Mucosa of stomach (tissue), 1 donor: ENCODE data around the gene ALDH16A1.
"Not testable (repeated sequence)": the region's sequence is repeated elsewhere in the genome, so short reads cannot be mapped to it uniquely, and the experiment has no call there.

Source experiments
- H3K27me3 ChIP-seq: one replicate; pipeline ENCODE4 v1.7.0; 2013; ENCODE audit warnings: mild to moderate bottlenecking, low read length; ENCODE audit not compliant: control insufficient read depth, insufficient read depth
- H3K36me3 ChIP-seq: one replicate; pipeline ENCODE4 v1.7.0; 2013; ENCODE audit warnings: low read length; ENCODE audit not compliant: control insufficient read depth, insufficient read depth
- H3K4me1 ChIP-seq: one replicate; pipeline ENCODE4 v1.7.0; 2013; ENCODE audit warnings: mild to moderate bottlenecking, low read length; ENCODE audit not compliant: control insufficient read depth, insufficient read depth
- H3K4me3 ChIP-seq: one replicate; pipeline ENCODE4 v1.7.0; 2013; ENCODE audit warnings: low read length
- H3K9ac ChIP-seq: one replicate; pipeline ENCODE4 v1.7.0; 2013; ENCODE audit warnings: mild to moderate bottlenecking, low read length, moderate library complexity
- H3K9me3 ChIP-seq: one replicate; pipeline ENCODE4 v1.7.0; 2013; ENCODE audit warnings: mild to moderate bottlenecking, low read length, moderate library complexity; ENCODE audit not compliant: control insufficient read depth
- donor health status: Pancreatic carcinoma.

The ALDH16A1 gene

DNA sequence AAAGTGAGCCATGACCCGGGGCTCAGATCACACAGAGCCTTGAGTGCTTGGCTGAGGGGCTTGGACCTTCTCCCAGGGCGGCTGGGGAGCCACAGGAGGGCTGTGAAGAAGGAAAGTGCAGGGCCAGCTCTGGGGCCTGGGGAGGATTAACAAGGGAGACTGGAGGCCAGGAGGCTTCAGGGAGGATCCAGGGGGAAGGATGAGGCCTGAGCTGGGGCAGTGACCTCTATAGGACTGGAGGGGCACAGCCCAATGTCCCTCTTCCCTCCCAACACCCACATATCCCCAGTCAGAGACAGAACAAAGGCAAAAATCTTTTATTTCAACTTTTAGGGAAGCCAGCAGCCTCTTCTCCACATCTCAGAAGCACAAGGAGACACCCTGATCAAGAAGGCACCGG is 7.0 kb upstream of the ALDH16A1 start:
- Histone ChIP-seq H3K9me3 (no peaks in the 10 kb centered on the region), H3K9ac (no peak overlapping the region), H3K4me1 (peaks cover 10% of the 10 kb centered on the region), H3K27me3 (peaks cover 14% of the 10 kb centered on the region), H3K36me3 (peaks cover 9% of the 10 kb centered on the region), H3K4me3 (no peak overlapping the region)

- no peak overlapping the region for H3K9ac ChIP-seq
- no peaks in the 10 kb centered on the region for H3K9me3 ChIP-seq
- peaks cover 12% of the 10 kb centered on the region for H3K4me1 ChIP-seq
- no peak overlapping the region for H3K4me3 ChIP-seq
- no peaks in the 10 kb centered on the region for H3K27me3 ChIP-seq
- peaks cover 9% of the 10 kb centered on the region for H3K36me3 ChIP-seq
These were observed 5.3 kb upstream of the ALDH16A1 start for GRCh38 chr19:49447485-49448431.

DNA sequence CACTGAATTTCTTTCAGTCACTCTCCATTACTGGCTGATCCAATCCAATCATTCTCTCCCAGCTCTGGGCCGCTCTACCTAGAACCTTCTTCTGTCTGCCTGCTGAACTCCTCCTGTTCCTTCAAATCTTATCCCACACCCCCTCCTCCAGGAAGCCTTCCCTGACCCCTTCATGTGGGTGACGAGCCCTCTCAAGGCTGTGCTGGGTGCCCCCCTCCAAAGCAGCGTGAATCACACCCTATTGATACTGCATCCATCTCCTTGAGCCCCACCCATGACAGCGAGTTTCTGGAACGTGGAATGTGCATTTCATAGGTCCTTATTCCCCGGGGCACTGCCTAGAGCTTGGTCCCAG is 4.6 kb upstream of the ALDH16A1 start:
- H3K36me3 ChIP-seq, result peaks cover 9% of the 10 kb centered on the region
- H3K4me3 ChIP-seq, result no peak overlapping the region
- no peaks in the 10 kb centered on the region for H3K9me3 ChIP-seq
- no peaks in the 10 kb centered on the region for H3K27me3 ChIP-seq
- H3K9ac ChIP-seq, result no peak overlapping the region
- peaks cover 12% of the 10 kb centered on the region for H3K4me1 ChIP-seq

DNA sequence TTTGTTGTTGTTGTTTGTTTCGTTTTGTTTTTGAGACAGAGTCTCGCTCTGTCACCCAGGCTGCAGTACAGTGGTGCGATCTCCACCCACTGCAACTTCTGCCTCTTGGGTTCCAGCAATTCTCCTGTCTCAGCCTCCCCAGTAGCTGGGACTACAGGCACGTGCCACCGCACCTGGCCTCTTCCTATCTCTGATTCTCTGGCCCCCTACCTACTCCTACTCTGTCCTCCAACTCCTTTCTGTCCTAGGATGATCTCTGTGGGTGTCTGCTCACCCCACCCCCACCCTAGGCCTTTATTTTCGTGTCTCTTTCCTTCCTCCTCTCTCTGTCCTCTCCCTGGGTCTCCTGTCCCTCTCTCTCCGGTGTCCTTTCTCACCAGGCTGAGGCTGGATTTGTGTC is 2.6 kb upstream of the ALDH16A1 start:
- Histone ChIP-seq H3K27me3 (no peaks in the 10 kb centered on the region), H3K4me1 (peaks cover 18% of the 10 kb centered on the region), H3K9me3 (no peaks in the 10 kb centered on the region), H3K4me3 (peak overlapping the region; percentile 8), H3K9ac (peak overlapping the region; percentile 95), H3K36me3 (peaks cover 9% of the 10 kb centered on the region)

GRCh38 chr19:49451430-49452181 is 1.4 kb upstream of the ALDH16A1 start, which contains the start of gene PIH1D1:
Gene PIH1D1, minus strand, starts transcription at chr19:49451814. Its CDS starts 240 bp downstream, at chr19:49451574.
- Histone ChIP-seq H3K9ac (peak within 1 kb of the TSS; percentile 97), H3K4me3 (peak within 1 kb of the TSS; percentile 99), H3K9me3 (no peaks in the 10 kb centered on the region), H3K27me3 (no peaks in the 10 kb centered on the region), H3K36me3 (peaks cover 9% of the 10 kb centered on the region), H3K4me1 (peaks cover 18% of the 10 kb centered on the region)

- H3K4me1 ChIP-seq, result peaks cover 22% of the 10 kb centered on the region
These were observed 774 bp downstream of the ALDH16A1 start for GRCh38 chr19:49453757-49454240.

DNA sequence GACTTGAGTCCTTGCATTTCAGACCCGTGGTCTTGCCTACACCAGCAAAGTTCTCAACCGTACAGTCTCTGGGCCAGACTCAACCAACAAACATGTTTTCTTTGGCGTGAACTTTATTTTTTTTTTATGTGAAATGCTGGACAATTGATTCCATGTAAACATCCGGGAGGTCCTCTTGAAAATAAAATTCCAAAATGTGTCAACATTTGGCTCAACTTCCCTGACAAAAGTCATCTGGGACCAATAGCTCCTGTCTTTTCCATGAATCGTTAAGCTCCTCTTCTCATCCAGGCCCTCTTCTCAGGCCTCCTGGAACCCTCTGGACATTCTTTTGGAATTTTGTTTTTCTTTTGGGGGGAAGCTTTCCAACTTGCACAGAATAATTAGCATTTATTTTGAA is 2.7 kb downstream of the ALDH16A1 start:
- H3K9ac ChIP-seq, result no peak overlapping the region
- H3K27me3 ChIP-seq, result no peaks in the 10 kb centered on the region
- H3K9me3 ChIP-seq, result no peaks in the 10 kb centered on the region
- peaks cover 19% of the 10 kb centered on the region for H3K4me1 ChIP-seq
- no peak overlapping the region for H3K4me3 ChIP-seq
- no peaks in the 10 kb centered on the region for H3K36me3 ChIP-seq

More at GRCh38 chr19:49453757-49454240, 774 bp downstream of the ALDH16A1 start:
- Histone ChIP-seq H3K4me3 (peak overlapping the region; percentile 81), H3K9me3 (no peaks in the 10 kb centered on the region), H3K27me3 (no peaks in the 10 kb centered on the region), H3K9ac (peak overlapping the region; percentile 97), H3K36me3 (peaks cover 7% of the 10 kb centered on the region)

DNA sequence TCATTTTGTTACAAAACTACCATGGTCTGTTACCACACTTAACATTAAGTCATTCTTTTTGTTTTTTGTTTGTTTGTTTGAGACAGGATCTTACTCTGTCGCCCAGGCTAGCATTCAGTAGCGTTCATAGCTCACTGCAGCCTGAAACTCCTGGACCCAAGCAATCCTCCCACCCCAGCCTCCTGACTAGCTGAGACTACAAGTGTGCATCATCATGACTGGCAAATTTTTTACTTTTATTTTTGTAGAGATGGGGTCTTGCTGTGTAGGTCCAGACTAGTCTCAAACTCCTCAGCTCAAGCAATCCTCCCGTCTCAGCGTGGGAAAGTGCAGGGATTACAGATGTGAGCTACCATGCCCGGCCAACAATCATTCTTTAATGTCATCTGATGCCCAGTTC is 3.3 kb downstream of the ALDH16A1 start:
- Histone ChIP-seq H3K9ac (no peak overlapping the region), H3K27me3 (no peaks in the 10 kb centered on the region), H3K9me3 (no peaks in the 10 kb centered on the region), H3K4me1 (peaks cover 15% of the 10 kb centered on the region), H3K4me3 (no peak overlapping the region), H3K36me3 (no peaks in the 10 kb centered on the region)

DNA sequence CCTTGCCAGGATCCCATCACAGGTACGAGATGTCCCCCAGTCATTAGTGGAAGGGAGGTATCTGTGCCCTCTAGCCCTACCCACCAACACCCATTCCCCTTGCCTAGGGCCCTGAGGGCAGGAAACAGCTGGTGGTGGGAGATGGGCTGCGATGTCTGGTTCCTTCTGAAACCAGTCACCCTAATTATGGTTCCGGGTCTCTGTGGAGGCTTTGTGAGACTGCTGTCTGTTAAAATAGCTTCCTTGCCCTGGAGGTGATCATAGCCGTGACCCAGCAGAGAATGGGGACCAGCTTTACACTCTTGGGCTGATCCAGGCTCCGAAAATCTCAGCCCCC is 5.5 kb downstream of the ALDH16A1 start:
- no peak overlapping the region for H3K4me3 ChIP-seq
- H3K4me1 ChIP-seq, result peaks cover 11% of the 10 kb centered on the region
- no peaks in the 10 kb centered on the region for H3K27me3 ChIP-seq
- no peak overlapping the region for H3K9ac ChIP-seq
- no peaks in the 10 kb centered on the region for H3K36me3 ChIP-seq
- H3K9me3 ChIP-seq, result no peaks in the 10 kb centered on the region

DNA sequence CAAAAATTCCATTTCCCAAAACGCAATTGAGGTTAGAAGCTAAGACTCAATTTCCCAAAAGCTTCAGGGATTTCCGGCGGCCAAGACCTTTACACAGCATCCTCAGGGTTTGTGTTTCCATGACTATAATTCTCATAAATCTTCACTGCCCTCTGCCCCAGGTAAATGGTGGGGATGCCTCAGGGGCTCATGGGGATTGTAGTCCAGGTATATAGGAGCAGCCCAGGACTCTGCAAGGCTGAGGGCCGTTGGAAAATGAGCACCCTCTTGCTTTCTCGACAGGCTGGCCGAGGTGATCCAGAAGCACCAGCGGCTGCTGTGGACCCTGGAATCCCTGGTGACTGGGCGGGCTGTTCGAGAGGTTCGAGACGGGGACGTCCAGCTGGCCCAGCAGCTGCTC is 6.4 kb downstream of the ALDH16A1 start:
- no peak overlapping the region for H3K4me3 ChIP-seq
- H3K9me3 ChIP-seq, result no peaks in the 10 kb centered on the region
- H3K36me3 ChIP-seq, result no peaks in the 10 kb centered on the region
- H3K4me1 ChIP-seq, result peaks cover 5% of the 10 kb centered on the region
- no peaks in the 10 kb centered on the region for H3K27me3 ChIP-seq
- no peak overlapping the region for H3K9ac ChIP-seq

DNA sequence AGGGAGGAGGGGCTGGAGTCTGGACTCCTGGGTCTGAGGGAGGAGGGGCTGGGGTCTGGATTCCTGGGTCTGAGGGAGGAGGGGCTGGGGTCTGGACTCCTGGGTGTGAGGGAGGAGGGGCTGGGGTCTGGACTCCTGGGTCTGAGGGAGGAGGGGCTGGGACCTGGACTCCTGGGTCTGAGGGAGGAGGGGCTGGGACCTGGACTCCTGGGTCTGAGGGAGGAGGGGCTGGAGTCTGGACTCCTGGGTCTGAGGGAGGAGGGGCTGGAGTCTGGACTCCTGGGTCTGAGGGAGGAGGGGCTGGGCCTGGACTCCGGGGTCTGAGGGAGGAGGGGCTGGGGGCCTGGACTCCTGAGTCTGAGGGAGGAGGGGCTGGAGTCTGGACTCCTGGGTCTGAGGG is 8.1 kb downstream of the ALDH16A1 start:
- H3K36me3 ChIP-seq, result not testable (repeated sequence)

DNA sequence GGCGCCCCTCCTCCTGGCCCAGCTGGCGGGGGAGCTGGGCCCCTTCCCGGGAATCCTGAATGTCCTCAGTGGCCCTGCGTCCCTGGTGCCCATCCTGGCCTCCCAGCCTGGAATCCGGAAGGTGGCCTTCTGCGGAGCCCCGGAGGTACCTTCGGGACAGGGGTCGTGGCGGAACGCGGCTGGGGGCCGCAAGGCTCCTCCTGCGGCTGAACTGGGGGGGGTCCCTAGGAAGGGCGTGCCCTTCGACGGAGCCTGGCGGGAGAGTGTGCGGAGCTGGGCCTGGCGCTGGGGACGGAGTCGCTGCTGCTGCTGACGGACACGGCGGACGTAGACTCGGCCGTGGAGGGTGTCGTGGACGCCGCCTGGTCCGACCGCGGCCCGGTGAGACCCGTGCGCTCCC is 8.6 kb downstream of the ALDH16A1 start:
- no peaks in the 10 kb centered on the region for H3K36me3 ChIP-seq

More for the DNA sequence above, 8.1 kb downstream of the ALDH16A1 start:
- not testable (repeated sequence) for H3K9ac ChIP-seq, H3K9me3 ChIP-seq, H3K4me1 ChIP-seq, H3K27me3 ChIP-seq, H3K4me3 ChIP-seq

More for the DNA sequence above, 8.6 kb downstream of the ALDH16A1 start:
- Histone ChIP-seq H3K4me3 (no peak overlapping the region), H3K4me1 (peaks cover 5% of the 10 kb centered on the region), H3K27me3 (no peaks in the 10 kb centered on the region), H3K9ac (no peak overlapping the region), H3K9me3 (no peaks in the 10 kb centered on the region)
